ENCODE measurements around the gene GPR132. TPM values are rescaled to one million over a fixed set of nuclear protein-coding genes. Genes with fewer than 3 reads are reported as not detected.

GPR132 gene
- total RNA-seq, 1 donor from 2014 or later, result 7.2 TPM

DNA sequence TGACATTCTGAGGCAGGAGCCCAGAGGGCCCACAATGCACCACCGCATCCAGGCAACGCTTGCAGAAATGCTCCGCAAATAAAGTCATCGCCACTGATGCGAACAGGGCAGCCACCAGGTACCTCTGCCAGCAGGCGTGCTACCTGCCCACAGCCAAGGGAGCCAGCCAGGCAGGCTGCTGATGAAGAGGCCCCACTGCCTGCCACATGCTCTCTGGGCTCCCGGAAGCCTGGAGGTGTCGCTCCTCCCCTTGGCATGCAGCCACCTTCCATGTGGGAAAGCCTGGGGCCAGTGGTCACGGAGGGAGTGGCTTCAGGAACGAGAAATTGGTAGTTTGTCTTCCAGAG is 14.7 kb downstream of the GPR132 start:
- intact Hi-C loops (cut with DNase I), result no loop called here
- H3K9me3 ChIP-seq, result no peaks in the 10 kb centered on the region
- TF ChIP-seq, protein P1, sequence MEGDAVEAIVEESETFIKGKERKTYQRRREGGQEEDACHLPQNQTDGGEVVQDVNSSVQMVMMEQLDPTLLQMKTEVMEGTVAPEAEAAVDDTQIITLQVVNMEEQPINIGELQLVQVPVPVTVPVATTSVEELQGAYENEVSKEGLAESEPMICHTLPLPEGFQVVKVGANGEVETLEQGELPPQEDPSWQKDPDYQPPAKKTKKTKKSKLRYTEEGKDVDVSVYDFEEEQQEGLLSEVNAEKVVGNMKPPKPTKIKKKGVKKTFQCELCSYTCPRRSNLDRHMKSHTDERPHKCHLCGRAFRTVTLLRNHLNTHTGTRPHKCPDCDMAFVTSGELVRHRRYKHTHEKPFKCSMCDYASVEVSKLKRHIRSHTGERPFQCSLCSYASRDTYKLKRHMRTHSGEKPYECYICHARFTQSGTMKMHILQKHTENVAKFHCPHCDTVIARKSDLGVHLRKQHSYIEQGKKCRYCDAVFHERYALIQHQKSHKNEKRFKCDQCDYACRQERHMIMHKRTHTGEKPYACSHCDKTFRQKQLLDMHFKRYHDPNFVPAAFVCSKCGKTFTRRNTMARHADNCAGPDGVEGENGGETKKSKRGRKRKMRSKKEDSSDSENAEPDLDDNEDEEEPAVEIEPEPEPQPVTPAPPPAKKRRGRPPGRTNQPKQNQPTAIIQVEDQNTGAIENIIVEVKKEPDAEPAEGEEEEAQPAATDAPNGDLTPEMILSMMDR (IDR thresholded peaks at IDR 0.05), result no peak
- DNase-seq (peak; percentile 79), ATAC-seq (peak; percentile 22 to 28)
- H3K27ac ChIP-seq, result no peak overlapping the region
- H3K4me3 ChIP-seq, result no peak overlapping the region
- no peaks in the 10 kb centered on the region for H3K27me3 ChIP-seq (ENCODE audit: low read depth)
- H3K36me3 ChIP-seq, result peaks cover 24% of the 10 kb centered on the region
- peaks cover 10% of the 10 kb centered on the region for H3K4me1 ChIP-seq

DNA sequence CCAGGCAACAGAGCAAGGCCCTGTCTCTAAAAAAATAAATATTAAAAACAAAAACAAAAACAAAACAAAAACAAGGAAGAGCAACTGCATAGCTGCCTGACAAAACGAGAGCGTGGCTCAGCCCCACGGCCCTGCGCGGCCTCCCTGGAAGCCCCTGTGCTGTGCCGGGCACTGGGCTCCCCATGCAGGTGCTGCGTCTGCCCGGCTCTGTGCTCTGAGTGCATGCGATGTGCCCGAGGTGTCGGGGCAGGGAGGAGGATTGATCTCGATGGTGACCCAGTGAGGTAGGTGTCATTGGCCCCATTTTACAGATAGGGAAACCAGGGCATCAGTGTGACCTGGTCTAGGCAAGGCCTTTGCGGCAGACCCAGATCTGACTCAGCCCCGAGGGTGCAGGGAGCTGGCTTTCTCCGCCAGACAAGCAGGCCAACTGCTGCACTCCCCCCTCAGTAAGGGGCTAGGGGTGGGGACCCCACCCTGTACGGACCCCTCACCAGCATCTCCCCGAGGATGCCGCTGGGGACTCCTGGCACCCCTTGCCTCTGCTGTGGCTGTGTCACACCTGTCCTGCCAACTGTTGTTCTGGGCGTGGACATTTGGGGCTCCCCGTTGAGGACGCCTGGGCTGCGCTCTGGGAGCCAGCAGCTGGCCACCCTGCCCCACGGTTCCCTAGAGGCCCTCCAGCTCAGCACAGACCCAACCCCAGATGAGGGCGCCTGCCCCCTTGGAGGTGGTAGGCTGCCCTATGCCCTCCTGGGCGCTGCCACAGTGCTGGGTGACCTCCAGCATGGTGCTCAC is 15.3 kb downstream of the GPR132 start:
- Histone ChIP-seq H3K4me3 (no peak overlapping the region), H3K27ac (no peak overlapping the region), H3K4me1 (peaks cover 10% of the 10 kb centered on the region), H3K27me3 (ENCODE audit: low read depth) (no peaks in the 10 kb centered on the region), H3K36me3 (peaks cover 24% of the 10 kb centered on the region), H3K9me3 (no peaks in the 10 kb centered on the region)
- TF ChIP-seq, protein P1 (IDR thresholded peaks at IDR 0.05), result no peak
- intact Hi-C loops (cut with DNase I), result loop anchor here (10.0 kb wide), 1 partner anchor 75 kb away; the partner anchor contains the start of gene AHNAK2
- DNase-seq (peak; percentile 30), ATAC-seq (no peak)

DNA sequence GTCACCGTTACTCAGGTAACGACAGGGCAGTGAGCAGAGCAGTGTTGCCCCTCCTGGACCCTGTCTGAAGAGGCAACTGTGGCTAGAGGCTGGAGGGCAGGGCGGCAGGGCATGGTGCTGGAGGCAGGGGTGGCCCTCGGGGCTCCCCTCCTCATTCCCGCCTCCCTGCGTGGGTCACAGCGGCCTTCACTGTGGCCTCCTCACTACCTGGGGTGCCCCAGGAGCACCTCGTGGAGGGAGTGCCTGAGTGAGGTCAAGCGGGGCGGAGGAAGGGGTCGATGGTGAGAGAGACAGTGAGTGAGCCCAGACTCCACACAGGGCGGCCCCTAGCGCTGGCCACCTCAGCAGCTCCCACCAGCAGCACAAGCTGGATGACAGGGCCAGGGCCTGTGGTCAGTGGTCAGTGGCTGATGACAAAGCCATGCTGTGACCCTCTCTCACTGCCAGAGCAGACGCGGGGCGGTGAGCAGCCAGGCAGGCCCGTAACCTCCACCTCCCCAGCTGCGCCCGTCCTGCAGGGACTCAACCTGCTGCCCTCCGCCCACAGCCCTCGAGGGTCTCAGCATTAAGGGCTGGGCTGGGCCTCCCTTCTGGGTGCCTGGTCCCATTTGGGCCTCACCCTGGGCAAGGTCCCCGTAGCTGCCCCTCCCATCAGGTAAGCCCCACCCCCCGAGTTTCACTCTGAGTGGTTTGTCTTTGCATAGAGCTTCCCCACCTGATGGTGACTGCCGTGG is 17.8 kb downstream of the GPR132 start:
- Histone ChIP-seq H3K36me3 (peaks cover 24% of the 10 kb centered on the region), H3K4me1 (peaks cover 10% of the 10 kb centered on the region), H3K27me3 (ENCODE audit: low read depth) (no peaks in the 10 kb centered on the region), H3K4me3 (no peak overlapping the region), H3K9me3 (no peaks in the 10 kb centered on the region), H3K27ac (no peak overlapping the region)
- peak; percentile 44 for DNase-seq
- TF ChIP-seq, protein P1 (IDR thresholded peaks at IDR 0.05), result no peak
- intact Hi-C loops (cut with DNase I), result loop anchor here (10.0 kb wide), 1 partner anchor 73 kb away; the partner anchor contains the start of gene AHNAK2
- no peak for ATAC-seq

DNA sequence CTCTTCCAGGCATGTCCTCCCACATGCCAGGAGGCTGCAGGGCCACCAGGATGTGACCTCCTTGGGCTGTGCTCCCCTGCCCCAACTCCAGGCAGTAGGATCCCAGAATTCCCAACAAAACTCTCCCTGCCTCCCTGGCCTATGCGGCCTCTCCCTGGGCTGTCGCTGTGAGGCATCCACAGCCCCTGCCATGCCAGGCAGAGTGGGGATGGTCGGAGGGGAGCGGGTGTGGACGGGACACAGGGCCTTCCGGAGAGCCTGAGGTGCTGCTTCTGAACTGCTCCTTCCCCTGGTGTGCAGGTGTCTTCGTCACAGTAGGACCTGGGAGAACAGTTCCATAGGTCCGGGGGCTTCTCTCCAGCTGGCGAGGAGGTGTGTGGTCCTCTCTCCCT is 18.3 kb downstream of the GPR132 start:
- Histone ChIP-seq H3K36me3 (peaks cover 23% of the 10 kb centered on the region), H3K27me3 (ENCODE audit: low read depth) (no peaks in the 10 kb centered on the region), H3K4me1 (peaks cover 10% of the 10 kb centered on the region), H3K9me3 (no peaks in the 10 kb centered on the region), H3K4me3 (no peak overlapping the region), H3K27ac (no peak overlapping the region)
- TF ChIP-seq, protein P1 (IDR thresholded peaks at IDR 0.05), result no peak
- intact Hi-C loops (cut with DNase I), result loop anchor here (10.0 kb wide), 1 partner anchor 72 kb away; the partner anchor contains the start of gene AHNAK2
- peak; percentile 34 for DNase-seq
- ATAC-seq, result no peak

DNA sequence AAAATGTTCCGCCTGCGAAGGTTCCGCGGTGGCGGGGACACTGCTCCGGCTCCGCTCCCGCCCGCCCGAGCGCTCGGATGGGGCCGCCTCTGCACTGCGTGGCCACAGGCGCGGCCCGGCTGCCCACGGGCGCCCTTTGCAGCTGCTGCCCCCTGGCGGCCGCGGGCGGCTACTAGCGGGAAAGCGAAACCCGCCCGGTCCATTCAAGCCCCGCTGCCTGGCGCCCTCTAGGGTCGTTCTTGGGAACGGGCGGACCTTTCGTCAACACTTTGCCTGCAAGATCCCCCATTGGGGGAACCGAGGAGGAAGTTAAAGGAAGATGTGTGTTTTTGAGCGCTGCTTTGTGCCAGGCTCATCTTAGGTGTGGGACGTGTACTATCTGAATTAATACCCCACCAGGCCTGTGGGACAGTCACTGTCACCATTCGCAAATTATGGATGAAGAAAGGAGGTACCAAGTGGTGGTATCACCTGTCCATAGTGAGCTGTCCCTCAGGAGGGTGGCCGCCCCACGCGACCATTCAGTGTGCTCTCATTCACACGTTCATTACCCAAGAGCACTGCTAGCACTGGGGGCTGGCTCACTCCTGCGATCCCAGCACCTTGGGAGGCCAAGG is 19.4 kb downstream of the GPR132 start:
- H3K9me3 ChIP-seq, result no peaks in the 10 kb centered on the region
- TF ChIP-seq, protein P1 (IDR thresholded peaks at IDR 0.05), result peak; percentile 100
- H3K27me3 ChIP-seq (ENCODE audit: low read depth), result no peaks in the 10 kb centered on the region
- H3K4me3 ChIP-seq, result no peak overlapping the region
- intact Hi-C loops (cut with DNase I), result loop anchor here (10.0 kb wide), 1 partner anchor 71 kb away; the partner anchor contains the start of gene AHNAK2
- H3K27ac ChIP-seq, result no peak overlapping the region
- peak; percentile 95 to 96 for ATAC-seq
- peaks cover 10% of the 10 kb centered on the region for H3K4me1 ChIP-seq
- peaks cover 13% of the 10 kb centered on the region for H3K36me3 ChIP-seq
- peak; percentile 95 for DNase-seq

All from lower lobe of right lung (tissue), 2 donors.